GM23338 (cell line): Measurements from ENCODE around the gene CARMIL1. TPM values are rescaled to one million over a fixed set of nuclear protein-coding genes. Genes with fewer than 3 reads are reported as not detected.

Experiments used
- ATAC-seq: fragments of 200-7000 bp; cut with Tn5 transposase; 3 replicates; pipeline ENCODE4 v1.9.1; 2020
- DNase-seq: peaks from one replicate; pipeline ENCODE4 v3.0.0-alpha.2; 2015; ENCODE audit warnings: low spot score
- H2AFZ ChIP-seq: fragments of 200-600 bp; sonication (generic); 2 replicates; pipeline ENCODE4 v1.8.0; 2016; ENCODE audit warnings: antibody characterized with exemption, mild to moderate bottlenecking, moderate library complexity
- H3F3A ChIP-seq: fragments of 200-600 bp; sonication (generic); replicated peaks from 2 replicates; pipeline ENCODE4 v1.8.0; 2017; ENCODE audit warnings: antibody characterized with exemption, mixed run types, low read depth
- H3K27ac ChIP-seq: fragments of 200-600 bp; sonication (generic); 2 replicates; pipeline ENCODE4 v1.6.1; 2016; ENCODE audit warnings: low read depth
- H3K27me3 ChIP-seq: fragments of 200-600 bp; sonication (generic); 2 replicates; pipeline ENCODE4 v1.8.0; 2016; ENCODE audit warnings: mild to moderate bottlenecking, mixed run types, moderate library complexity; ENCODE audit not compliant: insufficient read depth
- H3K36me3 ChIP-seq: fragments of 200-600 bp; sonication (generic); 2 replicates; pipeline ENCODE4 v1.8.0; 2016; ENCODE audit warnings: mild to moderate bottlenecking; ENCODE audit not compliant: insufficient read depth
- H3K4me1 ChIP-seq: fragments of 200-600 bp; sonication (generic); 2 replicates; pipeline ENCODE4 v1.8.0; 2016; ENCODE audit warnings: mild to moderate bottlenecking, moderate library complexity; ENCODE audit not compliant: insufficient read depth
- H3K4me2 ChIP-seq: fragments of 200-600 bp; sonication (generic); 2 replicates; pipeline ENCODE4 v1.7.1; 2017; ENCODE audit warnings: mixed run types
- H3K4me3 ChIP-seq: fragments of 200-600 bp; sonication (generic); 2 replicates; pipeline ENCODE4 v1.6.1; 2016; ENCODE audit warnings: mixed run types
- H3K79me2 ChIP-seq: fragments of 200-600 bp; sonication (generic); replicated peaks from 2 replicates; pipeline ENCODE4 v1.8.0; 2017; ENCODE audit warnings: mild to moderate bottlenecking; ENCODE audit not compliant: insufficient read depth
- H3K9me2 ChIP-seq: fragments of 200-600 bp; sonication (generic); 2 replicates; pipeline ENCODE4 v1.8.0; 2017; ENCODE audit not compliant: insufficient read depth
- H4K20me1 ChIP-seq: fragments of 200-600 bp; sonication (generic); replicated peaks from 2 replicates; pipeline ENCODE4 v1.8.0; 2017; ENCODE audit warnings: mild to moderate bottlenecking; ENCODE audit not compliant: insufficient read depth
- H3K27ac Mint-ChIP-seq: 2 replicates; pipeline ENCODE4 v1.8.0; 2020; ENCODE audit warnings: inconsistent platforms, mild to moderate bottlenecking, moderate library complexity, mixed read lengths
- H3K27me3 Mint-ChIP-seq: 3 replicates; pipeline ENCODE4 v1.8.0; 2022; ENCODE audit warnings: low read depth, mild to moderate bottlenecking, moderate library complexity, mixed read lengths, inconsistent platforms; ENCODE audit not compliant: insufficient read depth, poor library complexity
- H3K36me3 Mint-ChIP-seq: 3 replicates; pipeline ENCODE4 v1.8.0; 2021; ENCODE audit warnings: low read depth, mild to moderate bottlenecking, inconsistent platforms, moderate library complexity, mixed read lengths
- H3K4me1 Mint-ChIP-seq: 3 replicates; pipeline ENCODE4 v1.8.0; 2020; ENCODE audit warnings: mild to moderate bottlenecking, inconsistent platforms, mixed read lengths
- H3K4me3 Mint-ChIP-seq: 3 replicates; pipeline ENCODE4 v1.8.0; 2021; ENCODE audit warnings: moderate library complexity, mild to moderate bottlenecking, inconsistent platforms, mixed read lengths
- H3K9me3 Mint-ChIP-seq: 3 replicates; pipeline ENCODE4 v1.8.0; 2020; ENCODE audit warnings: moderate library complexity, mild to moderate bottlenecking, inconsistent platforms, mixed read lengths
- CREB1 ChIP-seq: fragments of 250-450 bp; sonication (Bioruptor Pico); IDR thresholded peaks from 2 replicates; pipeline ENCODE4 v1.5.0; 2020; ENCODE audit warnings: low read depth, mild to moderate bottlenecking, moderate library complexity
- CTCF ChIP-seq, 2 experiments: fragments of 200-600 bp in 1 of 2; sonication (generic) in 1 of 2; conservative IDR thresholded peaks; 2 replicates each; pipeline versions ENCODE4 v1.5.1 to v1.6.1; 2016 to 2017; ENCODE audit warnings: antibody characterized with exemption in 2 of 2, low read depth in 2 of 2, mild to moderate bottlenecking in 2 of 2, moderate library complexity in 1 of 2
- EZH2 ChIP-seq: fragments of 200-600 bp; sonication (generic); IDR thresholded peaks from one replicate; pipeline ENCODE4 v1.8.0; 2017; ENCODE audit warnings: antibody characterized with exemption, mild to moderate bottlenecking, low read depth; ENCODE audit not compliant: unreplicated experiment
- EZH2phosphoT487 ChIP-seq: fragments of 200-600 bp; sonication (generic); IDR thresholded peaks from one replicate; pipeline ENCODE4 v1.8.1; 2018; ENCODE audit warnings: antibody characterized with exemption; ENCODE audit not compliant: unreplicated experiment
- JUNB ChIP-seq: IDR thresholded peaks from one replicate; pipeline ENCODE4 v1.6.1; 2016; ENCODE audit warnings: antibody characterized with exemption; ENCODE audit not compliant: unreplicated experiment
- NANOG ChIP-seq: IDR thresholded peaks from 2 replicates; pipeline ENCODE4 v1.6.1; 2016; ENCODE audit warnings: antibody characterized with exemption, borderline replicate concordance
- POLR2AphosphoS5 ChIP-seq: IDR thresholded peaks from 2 replicates; pipeline ENCODE4 v1.6.1; 2016; ENCODE audit warnings: antibody characterized with exemption, low read depth
- REST ChIP-seq: IDR thresholded peaks from one replicate; pipeline ENCODE4 v1.6.1; 2018; ENCODE audit warnings: antibody characterized with exemption; ENCODE audit not compliant: unreplicated experiment
- STAT1 ChIP-seq: IDR thresholded peaks from one replicate; pipeline ENCODE4 v1.6.1; 2016; ENCODE audit warnings: antibody characterized with exemption; ENCODE audit not compliant: unreplicated experiment
- ZNF114 ChIP-seq: fragments of 250-450 bp; sonication (Bioruptor Pico); IDR thresholded peaks from 2 replicates; pipeline ENCODE4 v1.5.0; 2020; ENCODE audit warnings: mild to moderate bottlenecking, moderate library complexity
- ZNF331 ChIP-seq: fragments of 250-450 bp; sonication (Bioruptor Pico); IDR thresholded peaks from 2 replicates; pipeline ENCODE4 v1.5.0; 2020; ENCODE audit warnings: low read depth, mild to moderate bottlenecking, moderate library complexity
- polyA plus RNA-seq: library from polyadenylated mRNA; unstranded; fragments of >200 nt; fragmentation: Nextera tagmentation; extraction: Ambion mirVana; gene quantifications from 2 replicates; pipeline ENCODE4 v1.2.1, GENCODE V29; 2016
- total RNA-seq: library from RNA; depleted of rRNA; stranded (reverse); fragments of >200 nt; shearing (Covaris generic); gene quantifications from 2 replicates; pipeline ENCODE4 v1.2.3, GENCODE V29; 2014
- TF ChIP-seq, protein P1 (sequence below): IDR thresholded peaks from 2 replicates; pipeline ENCODE4 v1.6.1; 2016; ENCODE audit warnings: antibody characterized with exemption
- TF ChIP-seq, protein P2 (sequence below): fragments of 250-450 bp; sonication (Bioruptor Pico); IDR thresholded peaks from 2 replicates; pipeline ENCODE4 v1.5.0; 2020; ENCODE audit warnings: mild to moderate bottlenecking, moderate library complexity

Gene CARMIL1
- total and polyA plus RNA-seq, 2 experiments from 2014 or later = 43.2 to 66.9 TPM

- Histone ChIP-seq H3K27ac (no peak overlapping the region; the same call in 1 of the 2 replicates), H3K36me3 (peaks cover 10% of the 10 kb centered on the region; the same call in 1 of the 2 replicates), H3K4me2 (no peak overlapping the region), H3K9me2 (no peaks in the 10 kb centered on the region), H3K27me3 (no peaks in the 10 kb centered on the region), H3K4me3 (no peak overlapping the region), H3K4me1 (peaks cover 12% of the 10 kb centered on the region; the same call in 1 of the 2 replicates), H3F3A (no peaks in the 10 kb centered on the region), H4K20me1 (no peaks in the 10 kb centered on the region), H2AFZ (no peak overlapping the region), H3K79me2 (no peaks in the 10 kb centered on the region)
- Mint-ChIP-seq H3K9me3 (peaks cover 17% of the 10 kb centered on the region), H3K4me1 (peaks cover 16% of the 10 kb centered on the region), H3K4me3 (no peak overlapping the region), H3K27me3 (peaks cover 2% of the 10 kb centered on the region), H3K27ac (peak overlapping the region; percentile 77), H3K36me3 (peaks cover 28% of the 10 kb centered on the region)
- ATAC-seq = peak; percentile 58; the same call in 2 of the 3 replicates
- no peak for DNase-seq
- TF ChIP-seq CTCF (conservative IDR thresholded peaks at IDR 0.05; ENCODE audit: low read depth in 2 of 2) (no peak), ZNF114 (no peak), CREB1 (no peak), ZNF331 (CRISPR knock-in tag) (no peak), POLR2AphosphoS5 (no peak), EZH2phosphoT487 (no peak), REST (no peak), JUNB (no peak), EZH2 (no peak), STAT1 (no peak), NANOG (no peak)
- TF ChIP-seq, protein P1, sequence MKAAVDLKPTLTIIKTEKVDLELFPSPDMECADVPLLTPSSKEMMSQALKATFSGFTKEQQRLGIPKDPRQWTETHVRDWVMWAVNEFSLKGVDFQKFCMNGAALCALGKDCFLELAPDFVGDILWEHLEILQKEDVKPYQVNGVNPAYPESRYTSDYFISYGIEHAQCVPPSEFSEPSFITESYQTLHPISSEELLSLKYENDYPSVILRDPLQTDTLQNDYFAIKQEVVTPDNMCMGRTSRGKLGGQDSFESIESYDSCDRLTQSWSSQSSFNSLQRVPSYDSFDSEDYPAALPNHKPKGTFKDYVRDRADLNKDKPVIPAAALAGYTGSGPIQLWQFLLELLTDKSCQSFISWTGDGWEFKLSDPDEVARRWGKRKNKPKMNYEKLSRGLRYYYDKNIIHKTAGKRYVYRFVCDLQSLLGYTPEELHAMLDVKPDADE = no peak
- TF ChIP-seq, protein P2, sequence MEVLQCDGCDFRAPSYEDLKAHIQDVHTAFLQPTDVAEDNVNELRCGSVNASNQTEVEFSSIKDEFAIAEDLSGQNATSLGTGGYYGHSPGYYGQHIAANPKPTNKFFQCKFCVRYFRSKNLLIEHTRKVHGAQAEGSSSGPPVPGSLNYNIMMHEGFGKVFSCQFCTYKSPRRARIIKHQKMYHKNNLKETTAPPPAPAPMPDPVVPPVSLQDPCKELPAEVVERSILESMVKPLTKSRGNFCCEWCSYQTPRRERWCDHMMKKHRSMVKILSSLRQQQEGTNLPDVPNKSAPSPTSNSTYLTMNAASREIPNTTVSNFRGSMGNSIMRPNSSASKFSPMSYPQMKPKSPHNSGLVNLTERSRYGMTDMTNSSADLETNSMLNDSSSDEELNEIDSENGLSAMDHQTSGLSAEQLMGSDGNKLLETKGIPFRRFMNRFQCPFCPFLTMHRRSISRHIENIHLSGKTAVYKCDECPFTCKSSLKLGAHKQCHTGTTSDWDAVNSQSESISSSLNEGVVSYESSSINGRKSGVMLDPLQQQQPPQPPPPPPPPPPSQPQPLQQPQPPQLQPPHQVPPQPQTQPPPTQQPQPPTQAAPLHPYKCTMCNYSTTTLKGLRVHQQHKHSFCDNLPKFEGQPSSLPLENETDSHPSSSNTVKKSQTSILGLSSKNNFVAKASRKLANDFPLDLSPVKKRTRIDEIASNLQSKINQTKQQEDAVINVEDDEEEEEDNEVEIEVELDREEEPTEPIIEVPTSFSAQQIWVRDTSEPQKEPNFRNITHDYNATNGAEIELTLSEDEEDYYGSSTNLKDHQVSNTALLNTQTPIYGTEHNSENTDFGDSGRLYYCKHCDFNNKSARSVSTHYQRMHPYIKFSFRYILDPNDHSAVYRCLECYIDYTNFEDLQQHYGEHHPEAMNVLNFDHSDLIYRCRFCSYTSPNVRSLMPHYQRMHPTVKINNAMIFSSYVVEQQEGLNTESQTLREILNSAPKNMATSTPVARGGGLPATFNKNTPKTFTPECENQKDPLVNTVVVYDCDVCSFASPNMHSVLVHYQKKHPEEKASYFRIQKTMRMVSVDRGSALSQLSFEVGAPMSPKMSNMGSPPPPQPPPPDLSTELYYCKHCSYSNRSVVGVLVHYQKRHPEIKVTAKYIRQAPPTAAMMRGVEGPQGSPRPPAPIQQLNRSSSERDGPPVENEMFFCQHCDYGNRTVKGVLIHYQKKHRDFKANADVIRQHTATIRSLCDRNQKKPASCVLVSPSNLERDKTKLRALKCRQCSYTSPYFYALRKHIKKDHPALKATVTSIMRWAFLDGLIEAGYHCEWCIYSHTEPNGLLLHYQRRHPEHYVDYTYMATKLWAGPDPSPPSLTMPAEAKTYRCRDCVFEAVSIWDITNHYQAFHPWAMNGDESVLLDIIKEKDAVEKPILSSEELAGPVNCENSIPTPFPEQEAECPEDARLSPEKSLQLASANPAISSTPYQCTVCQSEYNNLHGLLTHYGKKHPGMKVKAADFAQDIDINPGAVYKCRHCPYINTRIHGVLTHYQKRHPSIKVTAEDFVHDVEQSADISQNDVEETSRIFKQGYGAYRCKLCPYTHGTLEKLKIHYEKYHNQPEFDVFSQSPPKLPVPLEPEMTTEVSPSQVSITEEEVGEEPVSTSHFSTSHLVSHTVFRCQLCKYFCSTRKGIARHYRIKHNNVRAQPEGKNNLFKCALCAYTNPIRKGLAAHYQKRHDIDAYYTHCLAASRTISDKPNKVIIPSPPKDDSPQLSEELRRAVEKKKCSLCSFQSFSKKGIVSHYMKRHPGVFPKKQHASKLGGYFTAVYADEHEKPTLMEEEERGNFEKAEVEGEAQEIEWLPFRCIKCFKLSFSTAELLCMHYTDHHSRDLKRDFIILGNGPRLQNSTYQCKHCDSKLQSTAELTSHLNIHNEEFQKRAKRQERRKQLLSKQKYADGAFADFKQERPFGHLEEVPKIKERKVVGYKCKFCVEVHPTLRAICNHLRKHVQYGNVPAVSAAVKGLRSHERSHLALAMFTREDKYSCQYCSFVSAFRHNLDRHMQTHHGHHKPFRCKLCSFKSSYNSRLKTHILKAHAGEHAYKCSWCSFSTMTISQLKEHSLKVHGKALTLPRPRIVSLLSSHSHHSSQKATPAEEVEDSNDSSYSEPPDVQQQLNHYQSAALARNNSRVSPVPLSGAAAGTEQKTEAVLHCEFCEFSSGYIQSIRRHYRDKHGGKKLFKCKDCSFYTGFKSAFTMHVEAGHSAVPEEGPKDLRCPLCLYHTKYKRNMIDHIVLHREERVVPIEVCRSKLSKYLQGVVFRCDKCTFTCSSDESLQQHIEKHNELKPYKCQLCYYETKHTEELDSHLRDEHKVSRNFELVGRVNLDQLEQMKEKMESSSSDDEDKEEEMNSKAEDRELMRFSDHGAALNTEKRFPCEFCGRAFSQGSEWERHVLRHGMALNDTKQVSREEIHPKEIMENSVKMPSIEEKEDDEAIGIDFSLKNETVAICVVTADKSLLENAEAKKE (CRISPR knock-in tag) = no peak
Observed at GRCh38 chr6:25441663-25442270, 162.6 kb downstream of the CARMIL1 start.
